Retina (tissue), 1 donor: Measurements from ENCODE around the gene SHOC2.

ENCODE experiments used
- DNase-seq: peaks from one replicate; pipeline ENCODE4 v3.0.0-alpha.2; 2016

The SHOC2 gene

DNA sequence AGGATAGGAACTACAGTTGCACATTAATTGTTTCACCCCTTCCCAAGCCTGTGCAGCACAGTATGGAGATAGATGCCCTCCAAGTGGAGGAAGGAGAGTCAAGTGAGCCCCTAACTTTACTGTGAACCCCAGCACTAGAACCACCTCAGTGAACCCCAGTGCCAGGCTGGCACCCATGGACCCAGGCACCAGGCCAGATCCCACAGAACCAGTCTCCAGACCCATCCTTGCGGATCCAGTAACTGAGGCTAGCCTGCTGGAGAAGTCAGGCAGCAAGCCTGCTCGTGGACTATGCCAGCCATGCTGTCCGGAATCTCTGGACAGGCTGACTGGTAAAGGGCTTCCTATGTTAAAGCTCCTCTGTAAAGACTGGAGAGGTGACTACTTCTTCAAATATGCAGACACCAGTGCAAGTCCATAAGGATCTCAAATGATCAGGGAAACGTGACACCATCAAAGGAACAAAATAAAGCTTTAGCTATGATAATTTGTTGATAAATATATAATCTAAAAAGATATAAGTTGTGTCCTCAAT lies 27.7 kb downstream of the SHOC2 start:
- no peak for DNase-seq

DNA sequence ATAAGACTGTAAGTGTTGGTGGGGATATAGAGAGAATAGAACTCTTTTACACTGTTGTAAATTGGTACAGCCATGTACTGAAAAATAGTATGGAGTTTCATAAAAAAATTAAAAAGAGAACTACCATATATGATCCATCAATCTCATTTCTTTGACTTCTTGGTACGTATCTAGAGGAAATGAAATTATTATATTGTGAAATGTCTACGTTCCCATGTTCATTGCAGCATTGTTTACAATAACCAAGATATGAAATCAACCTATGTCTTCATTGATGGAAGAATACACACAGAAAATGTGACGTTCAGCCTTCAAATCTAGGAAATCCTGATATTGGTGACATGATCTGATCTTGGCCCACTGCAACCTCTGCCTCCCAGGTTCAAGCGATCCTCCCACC lies 32.0 kb downstream of the SHOC2 start:
- DNase-seq = no peak

DNA sequence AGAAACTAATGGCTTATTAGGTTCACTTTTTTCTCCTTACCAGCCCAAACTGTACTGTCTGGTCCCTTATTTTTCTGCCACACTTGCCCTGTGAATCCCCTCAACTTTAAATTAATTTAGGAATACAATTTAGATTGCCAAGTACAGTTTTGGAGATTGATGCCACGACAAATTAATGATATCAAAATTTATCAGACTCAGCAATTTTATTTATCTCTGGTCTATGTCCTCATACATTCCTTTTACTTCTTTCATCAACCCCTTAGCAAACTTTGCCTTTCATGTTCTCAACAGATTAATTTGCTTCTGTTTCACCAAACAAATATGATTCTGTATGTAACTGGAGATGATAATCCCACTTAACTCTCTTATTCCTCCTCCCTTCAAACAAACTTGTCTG lies 38.2 kb downstream of the SHOC2 start:
- DNase-seq = no peak

DNA sequence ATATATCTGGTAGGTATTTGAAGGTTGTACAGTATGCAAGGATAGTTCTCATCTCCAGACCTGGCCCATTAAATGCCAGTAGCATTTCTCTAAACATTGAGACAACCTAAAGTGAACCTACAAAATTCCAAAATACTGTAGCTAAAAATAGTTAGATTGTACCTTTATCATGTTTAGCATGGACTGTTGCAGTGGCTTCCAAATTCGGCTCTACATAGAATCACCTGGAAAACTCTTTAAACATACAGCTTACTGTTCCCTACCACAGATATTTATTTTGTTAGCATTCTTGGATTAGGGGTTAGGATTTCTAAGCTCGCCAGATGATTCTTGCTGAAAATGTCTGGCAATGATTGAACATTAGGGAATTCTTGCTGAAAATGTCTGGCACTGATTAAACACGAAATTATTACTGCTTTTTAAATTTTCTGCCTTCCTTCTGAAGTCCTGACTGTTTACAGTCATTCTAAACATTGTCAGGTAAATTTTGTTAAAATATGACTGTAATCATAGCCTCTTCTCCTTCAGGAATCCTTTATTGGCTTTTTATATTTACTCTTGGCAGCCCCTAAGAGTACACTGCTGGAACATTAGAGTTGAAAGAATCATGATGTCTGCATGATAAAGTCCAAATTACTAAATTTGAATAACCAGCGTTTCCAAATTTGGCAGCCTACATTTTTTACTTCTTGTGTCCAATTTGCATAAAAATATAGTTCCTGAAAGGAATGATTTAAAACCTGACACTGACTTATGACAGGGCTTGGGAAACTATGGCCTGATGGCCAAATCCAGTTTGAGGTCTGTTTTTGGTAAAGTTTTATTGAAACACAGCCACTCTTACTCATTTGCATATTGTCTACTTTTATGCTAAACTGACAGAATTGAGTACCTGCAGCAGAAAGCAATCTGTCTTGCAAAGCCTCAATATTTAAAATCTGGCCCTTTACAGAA lies 40.3 kb downstream of the SHOC2 start:
- no peak for DNase-seq

DNA sequence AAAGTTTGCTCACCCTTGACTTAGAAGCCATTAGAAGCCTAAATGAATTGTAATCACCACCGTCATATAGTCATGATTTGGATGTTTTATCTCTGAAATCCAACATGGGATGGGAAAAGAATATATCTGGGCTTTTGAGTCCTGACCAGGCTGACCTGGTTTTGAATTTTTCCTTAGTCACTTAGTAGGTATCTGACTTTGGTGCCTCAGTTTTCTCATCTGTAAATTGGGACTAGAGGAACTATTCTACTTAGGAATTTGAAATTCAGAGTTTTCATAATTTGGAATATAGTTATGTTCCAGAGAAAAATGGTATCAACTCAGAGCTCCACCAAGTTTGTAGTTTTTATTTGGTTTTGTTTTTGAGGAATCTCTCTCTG lies 40.9 kb downstream of the SHOC2 start:
- DNase-seq = no peak

DNA sequence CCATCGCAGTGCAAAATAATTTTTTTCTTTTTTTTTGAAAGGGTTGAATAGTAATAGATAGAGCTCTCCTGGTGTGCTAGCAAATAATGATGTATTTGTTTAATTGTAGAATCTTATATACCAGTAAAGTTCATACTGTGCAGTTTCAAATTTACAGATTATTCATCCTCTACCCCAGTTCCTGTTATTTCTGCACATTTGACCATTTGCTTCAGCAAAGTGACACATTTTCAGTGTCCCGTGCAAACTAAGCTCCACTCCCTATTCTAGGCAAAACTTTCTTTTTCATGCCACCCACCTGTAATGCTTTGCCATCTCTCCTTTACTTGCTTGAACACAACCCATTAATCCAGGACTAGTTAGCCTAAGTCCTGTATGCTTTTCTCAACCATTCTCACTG lies 43.0 kb downstream of the SHOC2 start:
- DNase-seq = no peak

DNA sequence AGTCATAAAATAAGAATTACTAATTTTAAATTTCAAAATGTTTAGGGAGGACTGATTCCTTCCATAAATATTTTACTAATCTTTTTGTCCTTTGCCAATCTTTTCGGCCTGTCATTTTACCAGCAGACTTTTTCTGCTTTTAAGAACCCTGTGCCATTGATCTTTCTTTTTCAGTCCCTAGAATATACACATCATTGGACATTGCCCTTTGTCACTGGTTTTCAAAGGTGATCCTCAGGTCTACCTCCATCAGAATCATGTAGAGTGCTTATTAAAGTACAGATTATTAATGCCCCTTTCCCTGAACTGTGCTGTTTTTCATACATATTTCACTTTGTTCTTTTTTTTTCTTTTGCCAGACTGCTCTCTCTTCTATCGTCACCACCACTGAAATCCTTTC lies 43.8 kb downstream of the SHOC2 start:
- DNase-seq = no peak

DNA sequence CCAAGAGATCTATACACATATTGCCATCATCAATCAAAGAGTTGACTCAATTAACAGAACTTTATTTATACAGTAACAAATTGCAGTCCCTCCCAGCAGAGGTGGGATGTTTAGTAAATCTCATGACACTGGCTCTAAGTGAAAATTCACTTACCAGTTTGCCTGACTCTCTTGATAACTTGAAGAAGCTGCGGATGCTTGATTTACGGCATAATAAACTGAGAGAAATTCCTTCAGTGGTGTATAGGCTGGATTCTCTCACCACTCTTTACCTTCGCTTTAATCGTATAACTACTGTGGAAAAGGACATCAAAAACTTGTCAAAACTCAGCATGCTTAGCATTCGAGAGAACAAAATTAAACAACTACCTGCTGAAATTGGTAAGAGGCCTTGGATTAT lies 45.3 kb downstream of the SHOC2 start:
- DNase-seq = no peak

DNA sequence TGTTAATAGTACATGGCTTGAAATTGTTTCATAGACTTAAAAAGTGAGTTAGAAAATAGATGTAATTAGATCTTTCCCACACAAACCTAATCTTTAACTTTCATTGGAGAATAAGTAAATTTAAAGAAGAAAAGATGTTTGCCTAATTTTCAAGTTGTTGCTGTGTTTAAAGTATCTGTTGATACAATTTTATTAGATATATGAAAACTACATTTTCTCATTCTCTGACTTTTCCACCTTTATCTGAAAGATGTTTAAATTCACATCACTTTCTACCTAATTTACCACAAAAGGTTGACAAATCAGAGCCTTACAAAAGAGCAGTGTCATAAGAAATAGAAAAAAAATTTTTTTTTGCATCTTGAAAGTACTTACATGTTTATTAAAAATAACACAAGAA lies 45.8 kb downstream of the SHOC2 start:
- DNase-seq = no peak

DNA sequence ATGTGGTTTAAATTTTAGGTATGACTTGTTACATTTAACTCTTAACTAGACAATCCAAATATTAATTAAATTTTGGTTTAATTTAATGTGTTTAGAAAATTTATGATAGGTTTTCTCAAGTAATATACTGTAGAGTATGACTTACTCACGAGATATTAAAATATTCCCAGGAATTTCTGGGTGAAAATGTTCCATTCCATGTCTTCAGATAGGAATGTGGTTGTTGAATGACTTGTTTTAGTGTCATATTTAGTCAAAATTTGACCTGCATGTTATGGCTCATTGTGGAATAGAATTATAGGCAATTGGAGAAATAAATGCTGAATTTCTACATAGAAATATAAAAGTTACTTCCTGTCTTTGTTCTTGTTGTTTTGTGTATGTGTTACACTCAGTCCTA lies 46.7 kb downstream of the SHOC2 start:
- DNase-seq = no peak

DNA sequence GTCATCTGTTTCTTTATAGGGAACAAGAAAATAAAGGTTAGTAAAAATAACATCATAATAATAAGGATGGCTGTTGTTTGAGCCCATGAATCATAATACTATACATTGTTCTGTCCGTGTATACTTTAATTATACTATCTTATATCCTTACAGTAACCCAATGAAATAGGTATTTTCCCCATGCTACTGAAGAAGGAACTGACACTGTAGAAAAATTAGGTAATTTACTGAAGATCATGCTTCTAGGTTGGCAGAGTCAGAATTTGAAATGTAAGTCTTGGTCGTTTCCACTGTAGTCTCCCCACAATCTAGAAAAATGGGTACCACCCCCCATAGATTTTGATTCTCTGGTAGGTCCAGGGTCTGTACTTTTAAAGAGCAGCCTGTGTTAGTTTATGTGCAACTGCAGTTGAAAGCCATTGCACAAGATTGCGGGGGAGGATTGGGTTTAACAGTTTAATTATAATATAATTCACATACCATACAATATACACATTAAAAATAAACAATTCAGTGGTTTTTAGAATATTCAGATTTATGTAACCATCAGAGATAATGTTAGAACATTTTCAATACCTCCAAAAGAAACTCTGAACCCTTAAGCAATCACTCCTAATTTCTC lies 47.7 kb downstream of the SHOC2 start:
- DNase-seq = no peak

DNA sequence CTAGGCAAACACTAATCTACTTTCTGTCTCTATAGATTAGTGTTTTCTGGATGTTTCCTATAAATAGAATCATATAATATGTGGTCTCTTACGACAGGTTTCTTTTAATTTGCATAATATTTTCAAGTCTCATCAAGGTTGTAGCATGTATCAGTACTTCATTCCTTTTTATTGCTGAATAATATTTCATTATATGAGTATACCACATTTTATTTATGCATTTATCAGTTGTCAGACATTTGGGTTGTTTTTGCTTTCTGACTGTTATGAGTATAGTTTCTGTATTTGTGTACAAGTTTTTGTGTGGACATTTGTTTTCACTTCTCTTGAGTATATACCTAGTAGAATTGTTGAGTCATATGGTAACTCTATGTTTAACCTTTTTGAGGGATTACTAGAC lies 48.2 kb downstream of the SHOC2 start:
- DNase-seq = no peak

DNA sequence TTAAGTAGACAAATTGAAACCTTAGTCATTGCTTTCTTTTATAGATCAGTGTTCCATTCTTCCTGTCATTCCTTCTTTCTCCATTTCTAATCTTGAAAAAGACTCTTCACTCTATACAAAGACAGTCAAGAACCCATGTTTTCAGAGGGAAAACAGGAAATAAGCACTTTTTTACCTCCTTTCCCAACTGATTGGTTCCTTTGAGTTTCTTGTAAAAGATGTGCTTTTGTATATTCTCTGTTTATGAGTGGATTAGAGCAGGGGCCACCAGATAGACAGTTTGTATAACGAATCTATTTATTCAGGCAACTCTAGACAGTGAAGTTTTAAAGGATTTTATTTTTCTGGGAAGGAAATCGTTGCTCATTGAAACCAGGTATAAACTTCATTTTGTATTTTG lies 49.8 kb downstream of the SHOC2 start:
- no peak for DNase-seq

DNA sequence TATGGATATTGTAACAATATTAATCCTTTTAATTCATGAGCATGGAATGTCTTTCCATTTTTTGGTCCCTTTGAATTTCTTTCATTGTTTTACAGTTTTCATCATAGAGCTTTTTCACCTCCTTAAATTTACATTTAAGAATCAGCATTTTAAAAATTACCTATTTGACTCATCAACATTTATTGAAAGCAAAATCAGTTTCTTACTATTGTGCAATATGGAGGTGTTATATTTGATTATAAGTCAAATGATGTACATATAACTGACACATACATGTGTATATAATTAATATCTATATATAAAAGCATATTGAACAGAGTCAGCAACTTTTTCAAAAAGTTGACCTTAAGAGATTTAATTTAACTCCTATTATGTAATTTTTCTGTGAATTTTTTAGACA lies 52.2 kb downstream of the SHOC2 start:
- DNase-seq = no peak

DNA sequence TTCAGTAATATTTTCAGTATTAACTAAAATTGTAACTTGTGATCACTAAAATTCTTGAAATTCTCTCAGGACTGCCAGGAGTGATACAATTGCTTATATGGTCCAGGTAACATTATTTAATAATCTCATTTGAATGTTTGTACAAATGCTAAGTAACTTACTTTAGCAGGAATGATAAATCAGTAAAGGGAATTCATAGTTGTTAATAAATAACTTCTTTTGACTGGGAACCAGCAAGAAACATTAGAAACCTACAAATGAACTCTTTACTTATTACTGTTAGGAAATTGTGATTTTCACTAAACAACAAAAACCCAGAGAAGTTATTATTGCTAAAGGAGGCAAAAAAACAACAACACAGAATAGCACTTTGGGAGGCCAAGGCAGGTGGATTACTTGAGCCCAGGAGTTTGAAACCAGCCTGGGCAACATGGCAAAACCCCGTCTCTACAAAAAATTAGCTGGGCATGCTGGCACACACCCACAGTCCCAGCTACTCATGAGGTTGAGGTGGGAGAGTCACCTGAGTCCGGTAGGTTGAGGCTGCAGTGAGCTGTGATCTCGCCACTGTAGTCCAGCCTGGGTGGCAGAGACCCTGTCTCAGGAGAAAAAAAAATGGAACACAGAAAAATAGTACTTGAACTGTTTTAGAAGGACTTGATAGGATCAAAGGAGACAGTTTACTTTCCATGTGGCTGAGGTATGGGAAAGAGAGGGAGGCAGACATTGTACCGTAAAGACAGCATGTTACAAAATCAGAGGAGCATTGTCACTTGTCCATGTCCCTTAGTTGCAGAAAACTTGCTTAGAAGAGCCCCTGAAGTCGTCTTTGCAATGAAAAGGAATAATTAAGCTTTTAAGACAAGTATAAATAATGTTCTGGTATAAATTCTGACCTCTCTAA lies 53.1 kb downstream of the SHOC2 start:
- no peak for DNase-seq

DNA sequence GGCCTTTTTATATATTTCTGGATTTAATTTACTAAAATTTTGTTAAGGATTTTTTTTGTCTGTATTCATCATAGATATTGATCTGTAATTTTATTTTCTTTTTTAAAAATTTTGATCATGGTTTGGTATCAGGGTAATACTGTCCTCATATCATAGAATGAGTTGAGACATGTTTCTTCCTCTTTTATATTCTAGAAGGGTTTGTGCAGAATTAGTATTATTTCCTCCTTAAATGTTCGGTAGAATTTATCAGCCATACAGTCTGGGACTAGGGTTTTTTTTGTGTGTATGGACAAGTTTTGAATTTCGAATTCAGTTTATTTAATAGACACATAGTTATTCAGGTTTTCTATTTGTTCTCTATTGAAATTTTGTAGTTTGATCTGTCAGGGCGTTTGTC lies 54.0 kb downstream of the SHOC2 start:
- no peak for DNase-seq

DNA sequence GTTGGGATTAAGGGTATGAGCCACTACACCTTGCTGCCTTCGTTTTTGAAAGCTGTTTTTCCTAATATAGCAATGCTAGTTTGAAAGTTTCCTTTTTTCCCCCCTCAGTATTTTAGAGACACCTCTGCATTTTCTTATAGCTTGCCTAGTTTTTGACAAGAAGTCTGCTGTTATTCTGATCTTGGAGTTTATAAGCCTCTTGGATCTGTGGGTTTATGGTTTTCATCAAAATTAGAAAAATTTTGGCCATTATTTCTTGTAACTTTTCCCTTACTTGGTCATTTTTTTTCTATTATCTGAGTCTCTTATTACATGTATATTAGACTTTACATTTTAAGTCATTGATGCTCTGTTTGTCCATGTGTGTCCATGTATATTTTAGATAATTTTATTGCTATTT lies 57.2 kb downstream of the SHOC2 start:
- DNase-seq = no peak

DNA sequence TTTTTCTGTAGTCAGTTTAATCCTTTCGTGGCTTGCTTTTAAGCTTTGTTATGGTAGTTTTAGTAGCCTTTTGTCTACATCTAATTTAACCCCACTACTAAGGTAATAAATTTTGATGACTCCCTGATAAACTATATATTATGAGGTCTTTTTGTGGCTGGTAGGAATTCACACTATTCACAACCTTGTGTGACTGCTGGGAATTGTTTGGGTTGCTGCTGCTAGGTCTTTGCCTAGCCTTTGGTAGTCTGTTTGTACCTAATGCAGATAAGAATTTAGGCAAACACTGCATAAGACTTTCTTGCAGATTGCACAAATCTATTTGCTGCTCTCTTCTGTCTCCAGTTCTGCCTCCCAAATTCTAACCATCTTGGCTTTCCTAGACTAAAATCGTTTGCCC lies 58.3 kb downstream of the SHOC2 start:
- no peak for DNase-seq

DNA sequence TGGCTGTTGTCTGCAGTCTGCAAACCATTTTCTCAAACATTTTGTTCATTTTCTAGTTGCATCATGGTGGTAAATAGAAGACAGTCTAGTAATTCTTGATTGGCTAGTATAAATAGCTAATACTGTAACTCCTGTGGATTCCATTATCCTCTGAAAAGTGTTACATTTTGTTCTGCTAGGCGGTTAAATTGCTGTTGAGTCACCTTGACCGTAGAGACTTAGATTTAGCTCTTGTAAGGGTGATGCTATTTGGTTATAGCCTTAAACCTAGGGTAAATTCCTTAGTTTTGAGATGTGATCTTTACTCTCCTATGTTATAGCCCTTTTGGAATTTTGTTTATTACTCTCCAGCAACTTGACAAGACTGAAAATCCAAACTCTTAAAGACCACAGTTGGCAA lies 58.8 kb downstream of the SHOC2 start:
- no peak for DNase-seq

DNA sequence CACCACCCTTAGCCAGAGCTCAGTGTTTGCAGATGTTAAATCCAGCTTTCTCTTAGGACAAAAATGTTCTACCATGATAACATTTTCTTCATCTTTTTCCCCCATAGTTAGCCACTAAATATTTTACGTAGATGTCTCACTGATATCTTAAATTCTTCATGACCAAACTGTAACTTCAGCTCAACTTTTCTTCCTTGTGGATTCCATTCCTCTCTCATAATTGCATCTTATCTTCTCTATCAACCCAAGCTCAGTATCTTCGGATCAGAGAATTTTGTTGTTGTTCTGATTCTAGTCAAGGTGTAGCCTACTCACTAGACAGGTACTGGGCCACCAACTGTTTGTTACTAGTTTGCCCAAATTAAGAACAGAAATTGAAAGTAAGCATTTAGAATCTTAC lies 60.2 kb downstream of the SHOC2 start:
- DNase-seq = no peak

DNA sequence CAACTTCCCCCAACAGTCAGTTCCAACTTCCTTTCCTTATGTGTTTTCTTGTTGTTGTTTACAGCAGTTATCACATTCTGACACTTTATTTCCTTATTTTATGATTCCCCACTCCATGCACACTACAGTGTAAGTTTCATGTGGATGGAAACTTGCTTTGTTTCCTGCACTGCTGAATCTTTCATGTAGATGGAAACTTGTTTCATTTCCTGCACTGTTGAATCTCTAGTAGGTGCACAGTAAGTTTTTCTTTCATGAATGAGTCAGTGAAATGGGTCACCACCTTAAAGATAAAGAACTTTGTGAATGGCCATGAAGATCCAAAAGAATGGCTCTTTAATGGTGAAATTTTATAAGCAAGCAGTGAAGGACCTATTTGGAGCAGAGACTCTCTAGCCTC lies 61.4 kb downstream of the SHOC2 start:
- DNase-seq = no peak

DNA sequence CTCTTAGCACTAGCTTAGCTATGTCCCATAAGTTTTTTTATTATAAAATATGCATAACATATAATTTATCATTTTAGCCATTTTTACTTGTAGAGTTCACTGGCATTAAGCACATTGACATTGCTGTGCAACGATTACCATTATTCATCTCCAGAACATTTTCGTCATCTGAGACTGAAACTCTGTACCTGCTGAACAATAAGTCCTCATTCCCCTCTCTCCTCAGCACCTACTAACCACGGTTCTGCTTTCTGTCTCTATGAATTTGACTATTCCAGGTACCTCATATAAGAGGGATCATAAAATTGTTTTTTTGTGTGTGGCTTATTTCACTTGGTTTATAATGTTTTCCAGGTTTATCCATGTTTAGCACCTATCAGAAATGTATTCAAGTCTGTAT lies 64.1 kb downstream of the SHOC2 start:
- no peak for DNase-seq
